ENCODE results near the gene TMOD2. TPM values are rescaled to one million over a fixed set of nuclear protein-coding genes. Genes with fewer than 3 reads are reported as not detected.

Gene TMOD2
- total RNA-seq, 4 donors from 2014 or later = 1.8 to 6.8 (median 5.3) TPM

Small RNAs within 50 kb of the gene (small RNA-seq; reads per million reads assigned to genes)
- gene AC090971.5 = 0 reads per million in 4 donors
- gene RF00017 = 0 reads per million in 4 donors

Other genes starting within 250 kb of the TMOD2 start
- 10 to 100 TPM; 35.8 to 75.9 (median 56.0) TPM for gene DMXL2, start 128.8 kb upstream of the TMOD2 start, total RNA-seq
- 1 to 10 TPM in 1 of 4 donors, under 1 TPM in 2, not detected in 1; 0.55 to 3.6 (median 0.95) TPM for gene SCG3, start 70.1 kb upstream of the TMOD2 start, total RNA-seq
- gene LYSMD2, start 13.9 kb upstream of the TMOD2 start, total RNA-seq = 1 to 10 TPM; 2.2 to 9.2 (median 4.4) TPM
- gene TMOD3, start 78.1 kb downstream of the TMOD2 start, total RNA-seq = 10 to 100 TPM; 18.7 to 65.8 (median 45.3) TPM
- 10 to 100 TPM; 27.2 to 38.2 (median 30.9) TPM for gene LEO1, start 220.2 kb downstream of the TMOD2 start, total RNA-seq

Data from transverse colon (tissue), 4 donors.